ENCODE measurements around the gene SH3BP5L.

SH3BP5L gene
- 15.3 to 80.3 (median 45.4) reads per million in 18 experiments for total RNA-seq

DNA sequence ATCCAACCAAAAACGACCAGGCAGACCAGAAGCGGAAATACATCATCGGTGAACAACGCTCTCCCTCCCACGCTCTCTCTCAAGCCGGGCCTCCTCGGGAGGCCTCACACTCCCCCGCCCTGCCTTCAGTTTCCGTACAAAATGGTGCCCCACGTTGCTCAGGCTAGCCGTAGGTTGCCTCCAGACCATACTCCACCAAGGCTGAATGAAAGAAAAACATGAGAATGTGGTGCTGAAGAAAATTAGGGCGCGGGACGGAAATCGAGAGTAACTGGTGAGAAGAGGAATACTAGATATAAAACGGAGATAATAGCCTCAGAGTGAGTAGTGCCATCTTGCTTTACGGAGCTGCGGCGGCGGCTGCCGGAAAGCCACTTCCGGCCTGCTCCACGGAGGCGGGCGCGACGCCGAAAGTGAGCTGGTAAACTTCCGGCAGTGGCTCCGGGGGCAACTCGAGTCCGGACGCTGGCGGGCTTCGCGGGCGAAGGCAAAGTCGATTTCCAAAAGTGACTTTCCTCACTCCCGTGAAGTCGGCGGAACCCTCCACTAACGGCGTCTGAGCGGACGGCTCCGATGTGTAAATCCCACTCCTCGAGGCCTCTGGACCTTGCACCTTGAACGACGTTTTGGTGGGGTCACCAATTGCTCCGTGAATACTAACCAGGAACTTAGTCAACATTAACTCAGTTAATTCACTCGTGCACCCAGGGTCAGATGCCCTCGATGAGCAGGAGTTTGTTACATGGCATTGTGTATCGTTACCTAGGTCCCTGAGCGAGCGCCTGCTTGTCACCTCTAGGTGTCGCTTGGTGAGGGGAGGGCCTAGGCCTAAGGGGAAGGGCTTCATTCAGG is at the start of gene SH3BP5L:
TSS of gene SH3BP5L (minus strand) at position 7 of the 852 bp plus-strand sequence. CDS start 980 bp downstream, outside the sequence.
- peak; percentile 97 to 98 for DNase-seq

DNA sequence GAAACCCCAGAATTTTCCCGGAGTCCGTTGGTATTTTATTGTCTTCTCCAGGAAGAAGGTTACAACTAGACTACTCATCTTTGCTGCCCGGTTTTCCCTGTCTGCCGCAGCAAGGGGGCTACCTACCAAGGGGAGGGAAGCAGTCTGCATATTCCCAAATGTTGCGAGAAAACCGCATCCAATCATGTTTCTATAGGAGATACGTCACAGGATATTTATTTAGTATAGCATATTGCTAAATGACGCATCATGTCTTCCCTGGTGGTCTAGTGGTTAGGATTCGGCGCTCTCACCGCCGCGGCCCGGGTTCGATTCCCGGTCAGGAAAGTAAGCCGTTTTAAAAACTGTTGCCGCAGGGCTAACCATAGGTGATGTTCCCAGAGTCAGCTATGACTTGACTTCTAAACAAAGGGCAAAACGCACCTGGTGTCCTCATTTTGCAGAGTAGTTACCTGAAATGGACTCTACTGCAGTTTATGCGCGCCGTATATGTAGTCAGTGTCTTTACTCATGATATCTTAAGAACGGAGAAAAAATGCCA is 48.3 kb upstream of the SH3BP5L start:
- DNase-seq, result peak; percentile 80 to 90

DNA sequence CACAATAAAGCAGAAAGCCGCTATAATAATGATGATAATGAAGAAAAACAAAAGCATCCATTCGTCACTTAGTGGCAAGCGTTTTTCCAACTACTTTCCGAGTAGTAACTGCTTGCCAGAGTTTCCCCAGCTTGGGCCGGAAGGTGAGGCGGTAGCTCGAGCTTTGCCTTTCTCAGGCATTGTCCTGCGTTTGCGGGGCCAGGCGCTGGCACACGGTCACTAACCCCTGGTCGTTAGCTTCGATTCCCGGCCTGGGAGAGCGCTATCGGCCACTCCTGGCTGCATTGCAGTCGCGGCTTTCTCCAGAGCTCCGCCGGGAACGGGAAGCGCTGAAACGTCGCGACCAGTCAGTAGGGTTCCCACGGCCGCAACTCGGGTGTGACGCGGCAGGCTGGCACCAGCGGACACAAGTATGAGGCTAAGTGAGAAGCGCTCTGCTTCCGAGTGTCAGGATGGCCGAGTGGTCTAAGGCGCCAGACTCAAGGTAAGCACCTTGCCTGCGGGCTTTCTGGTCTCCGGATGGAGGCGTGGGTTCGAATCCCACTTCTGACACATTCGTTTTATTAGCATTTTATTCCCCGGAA is 47.8 kb upstream of the SH3BP5L start:
- peak; percentile 96 to 97 for DNase-seq

DNA sequence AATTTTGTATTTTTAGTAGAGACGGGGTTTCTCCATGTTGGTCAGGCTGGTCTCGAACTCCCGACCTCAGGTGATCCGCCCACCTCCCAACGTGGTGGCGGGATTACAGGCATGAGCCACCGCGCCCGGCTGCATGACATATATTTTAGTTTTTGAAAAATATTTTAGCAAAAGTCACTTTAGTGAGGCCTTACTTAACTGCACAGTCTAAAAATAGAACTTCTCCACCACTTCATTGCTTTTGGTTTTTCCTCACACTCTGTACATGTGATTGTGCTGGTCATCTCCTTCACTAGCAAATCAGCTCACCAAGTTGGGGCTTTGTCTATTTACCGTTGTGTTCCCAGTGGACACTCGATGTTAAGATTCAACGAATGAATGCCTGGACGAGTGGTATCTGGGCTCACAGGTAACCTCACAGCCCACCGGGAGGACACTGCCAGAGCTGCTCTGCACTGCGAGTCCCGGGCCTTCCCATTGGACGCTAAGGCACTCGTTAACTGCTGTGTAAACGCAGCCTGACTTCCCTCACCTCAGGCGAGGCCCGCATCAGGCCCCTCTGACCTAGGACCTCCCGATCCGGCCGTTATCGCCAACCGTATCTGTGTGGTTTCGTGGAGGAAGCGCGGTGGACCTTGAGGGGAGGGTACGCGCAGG is 47.2 kb upstream of the SH3BP5L start:
- DNase-seq, result peak; percentile 42 to 53

DNA sequence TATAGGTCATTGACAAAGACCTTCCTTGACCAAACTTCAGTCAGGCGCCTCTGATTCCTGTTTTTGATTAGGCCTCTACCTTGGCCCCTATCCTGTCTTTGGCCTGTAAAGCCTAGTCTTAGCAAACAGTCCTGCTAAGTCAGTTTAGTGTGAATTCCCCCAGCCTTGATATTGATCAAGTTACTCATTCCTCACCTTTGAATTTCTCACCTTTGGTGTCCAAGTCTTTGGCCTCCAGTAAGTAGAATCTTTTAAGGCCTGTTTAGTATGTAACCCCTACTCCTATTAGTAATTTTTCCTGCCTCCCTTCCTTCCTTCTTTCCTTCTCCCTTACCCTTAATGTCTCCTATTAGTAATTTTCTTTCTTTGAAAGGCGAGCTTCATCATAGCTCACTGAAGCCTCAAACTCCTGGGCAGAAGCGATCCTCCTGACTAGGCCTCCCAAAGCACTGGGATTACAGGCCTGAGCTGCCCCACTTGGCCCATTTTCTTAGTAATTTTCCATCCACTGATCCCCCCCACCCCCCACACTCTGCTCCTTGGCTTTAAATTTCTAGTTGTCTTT is 46.2 kb upstream of the SH3BP5L start:
- DNase-seq, result no peak

DNA sequence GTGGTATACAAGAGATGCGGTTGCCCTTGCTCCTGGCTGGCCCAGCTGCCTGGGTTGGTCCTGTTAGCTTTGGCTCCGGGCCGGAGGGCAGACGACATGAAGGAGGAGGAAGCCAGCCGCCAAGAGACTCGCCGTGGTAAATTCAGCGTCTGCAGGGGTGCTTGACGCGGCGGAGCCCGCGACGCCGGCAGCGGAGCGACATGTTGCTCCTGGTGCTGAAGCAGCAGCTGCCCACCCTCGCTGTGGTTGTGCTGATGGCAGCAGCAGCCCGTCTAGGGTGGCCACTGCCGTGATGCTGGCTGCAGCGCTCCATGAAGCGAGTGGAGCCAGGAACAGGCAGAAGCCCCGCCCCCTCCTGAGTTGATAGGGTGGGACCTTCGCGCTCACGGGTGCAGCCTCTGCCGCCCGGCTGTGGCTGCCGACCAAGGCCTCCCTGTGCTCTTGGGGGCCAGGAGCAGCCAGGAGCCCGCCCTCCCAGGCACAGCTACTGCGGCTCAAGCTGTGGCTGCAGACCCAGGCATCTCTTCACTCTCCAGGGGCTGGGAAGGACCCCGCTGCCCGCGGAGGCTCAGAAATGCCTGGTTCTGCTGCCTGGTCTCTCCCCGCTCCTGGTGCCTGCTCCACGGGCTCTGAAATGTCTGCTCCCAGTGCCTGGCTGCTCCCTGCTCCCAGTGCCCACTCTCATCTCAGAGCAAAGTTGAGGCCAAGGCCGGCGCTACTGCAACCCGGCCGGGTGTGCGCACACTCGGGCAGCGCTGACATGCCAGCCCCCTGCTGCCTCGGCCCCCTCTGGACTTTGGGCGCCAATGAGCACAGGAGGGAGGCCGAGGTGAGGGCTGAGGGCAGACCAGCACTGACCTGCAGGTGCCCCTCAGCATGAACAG is 37.5 kb upstream of the SH3BP5L start:
- peak; percentile 51 to 74 for DNase-seq

DNA sequence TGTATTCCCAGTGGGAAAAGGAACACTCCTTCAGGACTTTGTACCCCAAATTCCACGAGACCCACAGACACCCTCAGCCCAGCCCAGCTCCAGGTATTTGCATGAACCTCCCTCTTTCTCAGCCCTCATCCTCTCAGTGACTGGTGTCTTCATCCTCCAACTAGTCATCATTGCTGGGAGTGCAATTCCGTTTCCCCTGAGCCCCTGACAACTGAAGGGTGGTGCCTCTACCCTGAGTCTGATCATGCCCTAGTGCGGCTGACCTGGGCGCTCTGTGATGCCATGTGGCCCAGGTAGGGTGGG is 36.9 kb upstream of the SH3BP5L start:
- no peak for DNase-seq

DNA sequence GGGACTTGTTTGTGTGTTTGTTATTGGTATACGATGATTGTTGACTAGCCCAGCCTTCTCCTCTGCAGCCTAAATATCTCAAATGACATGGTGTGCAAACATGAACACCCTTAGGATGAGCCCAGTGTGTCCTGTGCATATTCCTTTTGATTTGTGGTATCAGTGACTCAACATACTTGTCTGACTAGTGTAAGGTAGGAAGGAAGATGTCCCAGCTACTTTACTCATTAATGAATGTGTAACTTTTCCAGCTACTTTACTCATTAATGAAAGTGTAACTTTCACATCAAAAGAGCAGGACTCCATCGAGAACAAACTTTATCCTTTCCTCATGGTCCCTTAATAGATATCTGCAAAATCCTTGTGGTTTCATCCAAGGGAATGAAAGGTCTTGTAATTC is 35.9 kb upstream of the SH3BP5L start:
- no peak for DNase-seq

DNA sequence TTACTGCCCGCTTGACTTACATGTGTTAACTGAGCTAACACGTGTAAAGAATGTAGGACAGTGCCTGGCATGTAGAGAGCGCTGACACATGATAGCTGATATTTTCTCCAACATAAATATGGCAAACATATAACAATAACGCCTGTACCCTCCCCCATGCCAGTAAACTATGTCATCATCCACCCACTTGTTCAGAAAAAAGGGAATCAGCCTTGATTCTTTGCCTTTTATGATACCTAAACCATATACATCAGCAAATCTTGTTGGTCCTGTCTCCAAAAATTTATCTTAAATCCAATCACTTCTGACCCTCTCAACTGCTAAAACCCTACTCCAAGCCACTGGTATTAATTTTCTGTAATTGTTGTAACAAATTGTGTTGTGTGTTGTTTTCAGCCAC is 34.3 kb upstream of the SH3BP5L start:
- peak; percentile 33 to 49 for DNase-seq

DNA sequence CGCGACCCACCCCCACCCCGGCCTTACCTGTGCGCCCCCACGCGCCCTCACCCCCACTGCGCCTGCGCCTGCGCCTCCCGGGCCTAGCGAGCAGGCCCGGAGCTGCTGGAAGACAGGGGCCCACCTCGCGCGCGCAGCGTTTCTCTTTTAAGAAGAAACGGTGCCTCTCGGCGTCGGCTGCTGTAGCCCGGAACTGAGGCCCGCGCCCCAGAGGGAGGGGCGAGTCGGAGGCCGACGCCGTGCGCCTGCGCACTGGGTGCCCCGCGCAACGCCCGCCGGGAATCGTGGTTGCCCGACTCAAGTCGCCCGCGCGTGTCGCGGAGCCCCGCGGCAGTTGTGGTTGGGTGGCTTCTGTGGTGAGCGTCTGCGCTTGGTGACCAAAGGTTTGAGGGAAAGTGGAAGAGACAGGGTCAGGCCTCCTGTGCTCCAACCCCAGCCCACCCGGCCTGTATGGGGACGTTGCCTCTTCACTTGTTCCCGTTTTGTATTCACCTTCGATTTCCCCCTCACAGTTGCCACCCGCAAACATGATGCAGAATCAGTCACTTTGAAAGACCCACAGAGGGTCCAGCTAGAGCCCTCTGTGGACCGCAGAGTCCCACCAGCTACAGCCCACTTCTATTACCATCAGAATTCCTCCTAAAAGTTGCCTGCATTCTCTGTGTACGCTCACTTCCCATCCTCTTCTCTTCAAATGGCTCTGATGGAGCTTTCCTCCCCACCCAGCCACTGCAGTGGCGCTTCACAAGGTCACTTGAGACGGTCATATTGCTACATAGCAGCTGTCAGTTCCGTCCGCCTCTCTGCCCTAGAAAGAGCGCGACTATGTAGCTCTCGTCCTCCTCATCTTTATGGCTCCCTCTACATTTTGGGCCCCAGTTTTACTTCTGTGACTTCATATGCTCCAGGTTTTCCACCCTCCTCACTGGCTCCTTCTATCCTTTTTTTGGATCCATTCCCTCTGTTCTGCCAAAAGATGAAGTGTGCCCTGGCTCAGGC is 33.5 kb upstream of the SH3BP5L start, which contains the start of gene ZNF692:
TSS of gene ZNF692 (minus strand) at position 195 of the 999 bp plus-strand sequence. CDS start 776 bp downstream, outside the sequence.
- DNase-seq, result peak; percentile 98

DNA sequence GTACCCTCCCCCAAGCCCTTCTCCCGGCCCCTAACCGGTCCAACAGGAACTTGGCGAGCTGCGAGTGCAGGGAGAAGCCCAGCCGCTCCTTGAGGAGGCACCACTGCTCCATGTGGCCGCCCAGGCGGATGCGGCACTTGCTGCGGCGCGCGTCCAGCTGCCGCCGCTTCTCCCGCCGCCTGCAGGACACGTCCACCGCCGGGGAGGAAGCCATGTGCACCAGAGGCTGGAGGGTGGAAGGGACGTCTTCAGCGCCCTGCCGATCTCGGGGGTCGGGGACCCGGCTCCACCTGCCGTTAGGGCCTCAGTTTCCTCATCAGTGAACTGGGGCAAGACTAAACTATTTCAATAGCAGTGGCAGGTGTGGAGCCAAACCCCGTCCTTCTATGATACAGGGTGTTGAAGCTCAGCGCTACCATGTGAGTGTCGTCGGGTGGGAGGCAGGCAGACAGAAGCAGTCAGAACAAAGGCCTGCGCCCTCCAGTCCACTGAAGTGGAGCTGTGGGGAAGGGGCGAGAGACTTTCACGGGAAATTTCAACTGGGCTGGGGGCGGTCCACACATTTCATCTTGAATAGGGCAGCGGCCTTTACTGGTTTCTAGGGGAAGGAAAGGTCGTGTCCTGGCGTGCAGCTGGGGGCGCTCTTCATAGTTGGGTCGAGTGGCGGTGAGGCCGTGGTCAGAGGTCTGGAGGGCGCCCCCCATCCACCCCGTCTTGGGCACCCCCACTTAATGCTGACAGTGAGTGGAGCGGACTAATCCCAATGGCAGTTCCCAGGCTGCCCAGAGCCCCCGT is 32.6 kb upstream of the SH3BP5L start:
- peak; percentile 61 to 73 for DNase-seq

DNA sequence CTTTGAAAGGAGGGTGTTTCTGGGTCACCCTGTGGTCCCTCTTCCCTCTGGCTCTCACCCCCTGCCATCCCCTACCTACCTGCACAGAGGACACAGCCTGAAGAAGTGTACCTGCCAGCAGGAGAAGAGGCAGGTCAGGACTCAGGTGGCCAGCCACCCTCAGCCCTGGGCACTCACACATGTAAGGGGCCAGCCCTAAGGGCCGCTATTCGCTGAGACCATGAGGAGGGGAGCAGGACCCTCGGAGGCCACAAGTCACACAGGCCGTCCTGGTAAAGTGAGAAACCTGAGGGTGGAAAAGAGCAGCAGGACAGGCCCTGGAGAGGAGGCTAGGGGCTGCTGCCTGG is 32.0 kb upstream of the SH3BP5L start:
- DNase-seq, result no peak

DNA sequence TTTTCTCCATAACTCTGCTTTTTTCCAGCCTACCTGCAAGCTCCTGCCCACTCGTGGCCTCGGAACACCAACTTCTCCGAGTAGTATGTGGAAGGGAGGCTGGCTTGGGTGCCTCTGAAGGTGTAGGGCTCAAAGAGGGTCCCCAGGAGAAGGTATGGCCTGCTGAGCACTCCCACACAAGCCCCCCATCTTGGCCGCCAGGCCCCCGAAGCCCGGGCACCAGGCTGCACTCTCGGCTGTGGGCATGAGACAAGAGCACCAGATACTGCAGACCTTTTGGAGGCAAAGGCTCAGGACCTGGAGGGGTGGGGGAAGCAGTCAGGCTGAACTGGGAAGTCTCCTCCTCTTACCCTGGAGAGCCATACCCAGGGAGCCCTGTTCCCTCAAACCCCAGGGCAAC is 31.5 kb upstream of the SH3BP5L start:
- DNase-seq, result no peak

DNA sequence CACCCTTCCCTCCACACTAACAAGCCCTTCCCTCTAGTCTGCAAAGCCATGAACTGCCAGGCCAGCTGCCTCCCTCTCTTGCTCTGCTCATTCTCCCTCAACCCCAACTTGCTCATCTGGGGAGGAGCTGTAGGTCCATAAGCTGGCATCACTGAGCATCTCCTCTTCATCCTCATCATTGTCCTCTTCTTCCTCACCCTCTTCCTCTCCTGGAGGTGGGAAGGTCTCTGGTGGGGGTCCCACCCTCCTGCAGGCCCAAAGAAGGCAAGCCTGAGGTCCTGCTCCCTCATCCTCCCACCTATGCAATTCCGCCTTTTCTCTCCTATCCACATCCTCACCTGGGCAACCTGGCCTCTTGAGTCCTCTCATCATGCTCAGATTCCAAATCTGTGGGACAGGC is 30.5 kb upstream of the SH3BP5L start:
- DNase-seq, result no peak

DNA sequence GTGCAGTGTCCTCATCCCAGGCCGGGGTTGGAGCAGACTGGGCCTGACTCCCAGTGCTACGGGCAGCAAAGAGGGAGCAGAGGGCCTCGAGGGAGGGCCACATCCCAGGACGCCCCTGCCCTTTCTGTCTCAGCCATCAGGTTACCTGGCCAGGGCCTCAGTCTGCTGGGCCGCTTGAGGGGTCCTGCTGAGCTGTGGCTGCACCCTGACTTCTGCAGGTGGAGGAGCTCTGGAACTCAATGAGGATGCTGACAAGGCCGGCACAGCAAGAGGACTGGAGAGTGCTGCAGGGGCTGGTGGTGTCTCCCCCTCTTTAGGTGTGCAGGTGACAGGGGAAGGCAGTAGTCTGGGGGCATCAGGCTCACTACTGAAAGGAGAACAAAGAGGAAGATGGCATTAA is 29.9 kb upstream of the SH3BP5L start:
- no peak for DNase-seq

DNA sequence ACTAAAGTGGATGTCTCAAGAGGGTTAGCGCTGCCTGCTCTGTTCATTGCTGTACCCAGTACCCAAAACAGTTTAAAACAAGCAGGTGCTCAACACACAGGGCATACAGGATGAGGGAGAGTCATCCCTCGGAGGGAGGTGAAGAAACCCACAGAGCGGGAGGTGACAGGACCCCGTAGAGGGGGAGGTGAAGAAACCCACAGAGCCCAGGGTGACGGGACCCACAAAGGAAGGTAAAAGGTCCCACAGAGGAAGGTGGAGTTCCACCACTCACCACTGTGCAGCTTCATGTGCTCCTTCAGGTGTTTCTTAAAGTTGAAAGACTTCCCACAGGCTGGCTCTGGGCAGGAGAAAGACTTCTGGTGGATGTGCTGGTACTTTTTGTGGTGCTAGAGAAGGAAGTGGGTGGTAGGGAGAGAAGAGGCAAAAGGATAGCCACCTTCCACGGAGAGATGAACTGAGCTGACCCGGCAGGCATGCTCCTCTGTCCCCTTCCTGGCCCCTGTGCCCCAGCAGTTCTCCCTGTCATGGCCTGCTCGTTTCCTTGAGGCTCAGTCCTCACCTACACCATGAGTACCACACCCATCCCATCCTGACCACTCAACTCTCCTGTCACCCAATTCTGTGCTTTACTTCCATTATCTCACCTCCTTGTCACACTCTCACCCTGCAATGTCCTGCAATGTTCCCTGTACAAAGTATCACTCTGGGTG is 28.1 kb upstream of the SH3BP5L start:
- no peak for DNase-seq

DNA sequence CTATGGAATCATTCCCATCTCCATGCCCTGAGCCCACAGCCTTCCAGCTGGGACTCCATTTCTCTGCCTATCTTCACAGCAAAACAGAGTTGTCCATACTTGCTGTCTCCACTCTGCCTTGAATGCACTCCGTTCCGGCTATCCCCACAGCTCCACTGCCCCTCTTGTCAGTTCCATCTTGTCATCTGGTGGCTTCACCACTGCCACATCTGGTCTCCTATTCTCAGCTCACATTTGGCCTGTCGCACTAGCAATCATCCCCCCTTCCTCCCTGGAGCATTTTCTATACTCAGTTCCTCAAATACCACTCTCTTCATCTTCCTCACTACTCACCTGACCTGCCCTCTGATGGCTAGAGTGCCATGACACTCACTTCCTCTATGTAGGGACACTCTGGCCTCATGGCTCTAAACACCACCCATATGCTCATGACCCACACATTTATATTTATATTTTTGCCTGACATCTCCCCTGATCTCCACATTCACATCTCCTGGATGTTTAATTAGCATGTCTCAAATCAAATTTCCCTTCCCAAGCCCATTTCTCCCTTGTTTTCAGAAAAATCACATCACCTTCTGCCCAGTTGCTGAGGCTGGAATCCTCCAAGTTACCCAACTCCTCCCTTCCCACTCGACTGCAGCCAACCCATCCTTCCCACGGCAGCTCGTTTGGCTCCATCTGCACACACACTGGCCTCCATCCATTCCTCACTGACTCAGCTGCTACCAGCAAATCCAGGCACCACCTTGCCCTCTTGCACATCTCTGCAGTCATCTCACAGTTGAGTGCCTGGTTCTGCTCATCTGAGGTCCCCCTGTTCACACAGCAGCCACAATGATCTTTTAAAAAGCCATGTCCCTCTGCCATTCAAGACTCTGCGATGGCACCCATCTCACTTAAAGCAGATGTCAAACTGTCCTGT is 27.0 kb upstream of the SH3BP5L start:
- peak; percentile 17 to 45 for DNase-seq

DNA sequence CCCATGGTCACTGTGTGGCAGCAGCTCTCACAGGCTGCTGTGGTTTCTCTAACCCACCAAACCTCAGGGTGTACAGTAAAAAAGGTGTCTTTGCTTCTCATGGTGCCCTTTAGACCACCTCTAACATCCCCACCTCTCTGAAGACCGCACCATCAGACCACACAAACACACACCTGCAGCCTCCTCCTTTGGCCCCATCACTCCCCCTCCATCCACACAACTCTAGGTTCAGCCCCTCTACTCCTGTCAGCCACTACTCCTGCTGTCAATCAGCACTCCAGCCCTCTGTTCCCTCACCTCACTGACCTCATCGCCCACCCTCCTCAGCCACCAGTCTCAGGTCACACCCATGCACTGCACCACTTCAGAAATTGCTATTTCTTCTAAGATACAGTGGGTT is 25.7 kb upstream of the SH3BP5L start:
- DNase-seq, result no peak
